H1 (cell line): ENCODE data around the gene TBCD. TPM values are rescaled to one million over a fixed set of nuclear protein-coding genes. Genes with fewer than 3 reads are reported as not detected.

Source experiments
- BCL11A ChIP-seq, 2 experiments: IDR thresholded peaks; one replicate each; pipeline ENCODE4 v1.6.1; 2011; ENCODE audit warnings: low read depth in 2 of 2, low read length in 2 of 2, mild to moderate bottlenecking in 2 of 2
- CREB1 ChIP-seq: IDR thresholded peaks from 2 replicates; pipeline ENCODE4 v1.6.1; 2012; ENCODE audit warnings: inconsistent platforms
- FOSL1 ChIP-seq: IDR thresholded peaks from 2 replicates; pipeline ENCODE4 v1.6.1; 2011; ENCODE audit warnings: mild to moderate bottlenecking, low read depth, low read length, moderate library complexity; ENCODE audit not compliant: insufficient read depth
- GABPA ChIP-seq: IDR thresholded peaks from 2 replicates; pipeline ENCODE4 v1.6.1; 2011; ENCODE audit warnings: mild to moderate bottlenecking, low read length, moderate library complexity, borderline replicate concordance; ENCODE audit not compliant: insufficient read depth
- KDM1A ChIP-seq: fragments of 200-600, 300-600 bp; sonication (generic); IDR thresholded peaks from 2 replicates; pipeline ENCODE4 v1.7.1; 2016; ENCODE audit warnings: mild to moderate bottlenecking, low read length, borderline replicate concordance
- MAFK ChIP-seq: IDR thresholded peaks from 2 replicates; pipeline ENCODE4 v1.6.1; 2012; ENCODE audit warnings: low read depth, mild to moderate bottlenecking, improper control_type of control experiment, low read length
- TAF1 ChIP-seq: IDR thresholded peaks from 2 replicates; pipeline ENCODE4 v1.6.1; 2011; ENCODE audit warnings: mild to moderate bottlenecking, low read depth, low read length
- USF2 ChIP-seq: IDR thresholded peaks from 2 replicates; pipeline ENCODE4 v1.6.1; 2011; ENCODE audit warnings: low read length, improper control_type of control experiment
- polyA plus RNA-seq, 7 experiments: library from polyadenylated mRNA; depleted of rRNA in 3 of 7; stranded (reverse) in 5 of 7; unstranded in 2 of 7; fragments of >200 nt in 5 of 7; fragments of 200-250 nt in 2 of 7; gene quantifications; 1 replicate in 5 of 7; 2 replicates in 1 of 7; 4 replicates in 1 of 7; pipeline versions ENCODE4 v1.2.1 to v1.2.3, GENCODE V29; 2011 to 2013; ENCODE audit warnings: missing spikeins in 2 of 7, mixed read lengths in 2 of 7
- total RNA-seq: library from RNA; stranded (reverse); fragmentation: NEBNext Ultra II Directional; extraction: Animal tissue kit (Norgen Biotek cat#: 25700); gene quantifications from 2 replicates; pipeline ENCODE4 v1.2.1, GENCODE V29; 2021
- TF ChIP-seq, protein P1 (sequence below): fragments of 300-600 bp; sonication (generic); IDR thresholded peaks from 2 replicates; pipeline ENCODE4 v1.7.1; 2012; ENCODE audit warnings: low read length, moderate library complexity, mild to moderate bottlenecking, inconsistent platforms; ENCODE audit not compliant: insufficient replicate concordance

The TBCD gene
- total and polyA plus RNA-seq, 2 of the 8 experiments (the other 6 are each of a cell fraction or from before 2014, with no cell fraction given), result 118 to 162 TPM

- TF ChIP-seq, protein P1, sequence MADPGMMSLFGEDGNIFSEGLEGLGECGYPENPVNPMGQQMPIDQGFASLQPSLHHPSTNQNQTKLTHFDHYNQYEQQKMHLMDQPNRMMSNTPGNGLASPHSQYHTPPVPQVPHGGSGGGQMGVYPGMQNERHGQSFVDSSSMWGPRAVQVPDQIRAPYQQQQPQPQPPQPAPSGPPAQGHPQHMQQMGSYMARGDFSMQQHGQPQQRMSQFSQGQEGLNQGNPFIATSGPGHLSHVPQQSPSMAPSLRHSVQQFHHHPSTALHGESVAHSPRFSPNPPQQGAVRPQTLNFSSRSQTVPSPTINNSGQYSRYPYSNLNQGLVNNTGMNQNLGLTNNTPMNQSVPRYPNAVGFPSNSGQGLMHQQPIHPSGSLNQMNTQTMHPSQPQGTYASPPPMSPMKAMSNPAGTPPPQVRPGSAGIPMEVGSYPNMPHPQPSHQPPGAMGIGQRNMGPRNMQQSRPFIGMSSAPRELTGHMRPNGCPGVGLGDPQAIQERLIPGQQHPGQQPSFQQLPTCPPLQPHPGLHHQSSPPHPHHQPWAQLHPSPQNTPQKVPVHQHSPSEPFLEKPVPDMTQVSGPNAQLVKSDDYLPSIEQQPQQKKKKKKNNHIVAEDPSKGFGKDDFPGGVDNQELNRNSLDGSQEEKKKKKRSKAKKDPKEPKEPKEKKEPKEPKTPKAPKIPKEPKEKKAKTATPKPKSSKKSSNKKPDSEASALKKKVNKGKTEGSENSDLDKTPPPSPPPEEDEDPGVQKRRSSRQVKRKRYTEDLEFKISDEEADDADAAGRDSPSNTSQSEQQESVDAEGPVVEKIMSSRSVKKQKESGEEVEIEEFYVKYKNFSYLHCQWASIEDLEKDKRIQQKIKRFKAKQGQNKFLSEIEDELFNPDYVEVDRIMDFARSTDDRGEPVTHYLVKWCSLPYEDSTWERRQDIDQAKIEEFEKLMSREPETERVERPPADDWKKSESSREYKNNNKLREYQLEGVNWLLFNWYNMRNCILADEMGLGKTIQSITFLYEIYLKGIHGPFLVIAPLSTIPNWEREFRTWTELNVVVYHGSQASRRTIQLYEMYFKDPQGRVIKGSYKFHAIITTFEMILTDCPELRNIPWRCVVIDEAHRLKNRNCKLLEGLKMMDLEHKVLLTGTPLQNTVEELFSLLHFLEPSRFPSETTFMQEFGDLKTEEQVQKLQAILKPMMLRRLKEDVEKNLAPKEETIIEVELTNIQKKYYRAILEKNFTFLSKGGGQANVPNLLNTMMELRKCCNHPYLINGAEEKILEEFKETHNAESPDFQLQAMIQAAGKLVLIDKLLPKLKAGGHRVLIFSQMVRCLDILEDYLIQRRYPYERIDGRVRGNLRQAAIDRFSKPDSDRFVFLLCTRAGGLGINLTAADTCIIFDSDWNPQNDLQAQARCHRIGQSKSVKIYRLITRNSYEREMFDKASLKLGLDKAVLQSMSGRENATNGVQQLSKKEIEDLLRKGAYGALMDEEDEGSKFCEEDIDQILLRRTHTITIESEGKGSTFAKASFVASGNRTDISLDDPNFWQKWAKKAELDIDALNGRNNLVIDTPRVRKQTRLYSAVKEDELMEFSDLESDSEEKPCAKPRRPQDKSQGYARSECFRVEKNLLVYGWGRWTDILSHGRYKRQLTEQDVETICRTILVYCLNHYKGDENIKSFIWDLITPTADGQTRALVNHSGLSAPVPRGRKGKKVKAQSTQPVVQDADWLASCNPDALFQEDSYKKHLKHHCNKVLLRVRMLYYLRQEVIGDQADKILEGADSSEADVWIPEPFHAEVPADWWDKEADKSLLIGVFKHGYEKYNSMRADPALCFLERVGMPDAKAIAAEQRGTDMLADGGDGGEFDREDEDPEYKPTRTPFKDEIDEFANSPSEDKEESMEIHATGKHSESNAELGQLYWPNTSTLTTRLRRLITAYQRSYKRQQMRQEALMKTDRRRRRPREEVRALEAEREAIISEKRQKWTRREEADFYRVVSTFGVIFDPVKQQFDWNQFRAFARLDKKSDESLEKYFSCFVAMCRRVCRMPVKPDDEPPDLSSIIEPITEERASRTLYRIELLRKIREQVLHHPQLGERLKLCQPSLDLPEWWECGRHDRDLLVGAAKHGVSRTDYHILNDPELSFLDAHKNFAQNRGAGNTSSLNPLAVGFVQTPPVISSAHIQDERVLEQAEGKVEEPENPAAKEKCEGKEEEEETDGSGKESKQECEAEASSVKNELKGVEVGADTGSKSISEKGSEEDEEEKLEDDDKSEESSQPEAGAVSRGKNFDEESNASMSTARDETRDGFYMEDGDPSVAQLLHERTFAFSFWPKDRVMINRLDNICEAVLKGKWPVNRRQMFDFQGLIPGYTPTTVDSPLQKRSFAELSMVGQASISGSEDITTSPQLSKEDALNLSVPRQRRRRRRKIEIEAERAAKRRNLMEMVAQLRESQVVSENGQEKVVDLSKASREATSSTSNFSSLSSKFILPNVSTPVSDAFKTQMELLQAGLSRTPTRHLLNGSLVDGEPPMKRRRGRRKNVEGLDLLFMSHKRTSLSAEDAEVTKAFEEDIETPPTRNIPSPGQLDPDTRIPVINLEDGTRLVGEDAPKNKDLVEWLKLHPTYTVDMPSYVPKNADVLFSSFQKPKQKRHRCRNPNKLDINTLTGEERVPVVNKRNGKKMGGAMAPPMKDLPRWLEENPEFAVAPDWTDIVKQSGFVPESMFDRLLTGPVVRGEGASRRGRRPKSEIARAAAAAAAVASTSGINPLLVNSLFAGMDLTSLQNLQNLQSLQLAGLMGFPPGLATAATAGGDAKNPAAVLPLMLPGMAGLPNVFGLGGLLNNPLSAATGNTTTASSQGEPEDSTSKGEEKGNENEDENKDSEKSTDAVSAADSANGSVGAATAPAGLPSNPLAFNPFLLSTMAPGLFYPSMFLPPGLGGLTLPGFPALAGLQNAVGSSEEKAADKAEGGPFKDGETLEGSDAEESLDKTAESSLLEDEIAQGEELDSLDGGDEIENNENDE, result no peak
- TF ChIP-seq BCL11A (IDR thresholded peaks at IDR 0.05; ENCODE audit: low read depth in 2 of 2, low read length in 2 of 2) (no peak), CREB1 (no peak), MAFK (no peak), KDM1A (no peak), GABPA (no peak), USF2 (no peak), TAF1 (no peak), FOSL1 (no peak)
Measured at GRCh38 chr17:82972836-82973372, 221.0 kb downstream of the TBCD start (continued).
